Neural progenitor cell (in vitro differentiated cells): ENCODE results near the gene PDE9A. TPM values are rescaled to one million over a fixed set of nuclear protein-coding genes. Genes with fewer than 3 reads are reported as not detected.

ENCODE experiments used
- DNase-seq: peaks from one replicate; pipeline ENCODE4 v3.0.0-alpha.2; 2016; ENCODE audit warnings: low spot score
- H2AFZ ChIP-seq: fragments of 200-600 bp; sonication (generic); replicated peaks from 2 replicates; pipeline ENCODE4 v1.6.1; 2016; ENCODE audit warnings: antibody characterized with exemption
- H3F3A ChIP-seq: fragments of 200-600 bp; sonication (generic); 2 replicates; pipeline ENCODE4 v1.6.1; 2016; ENCODE audit warnings: antibody characterized with exemption, low read depth
- H3K27ac ChIP-seq: fragments of 200-600 bp; sonication (generic); 2 replicates; pipeline ENCODE4 v1.5.1; 2016; ENCODE audit warnings: mild to moderate bottlenecking
- H3K27me3 ChIP-seq: fragments of 200-600 bp; sonication (generic); 2 replicates; pipeline ENCODE4 v1.6.1; 2016; ENCODE audit warnings: mild to moderate bottlenecking, moderate library complexity
- H3K36me3 ChIP-seq: fragments of 200-600 bp; sonication (generic); 2 replicates; pipeline ENCODE4 v1.5.1; 2016
- H3K4me1 ChIP-seq: fragments of 200-600 bp; sonication (generic); 2 replicates; pipeline ENCODE4 v1.6.1; 2016; ENCODE audit warnings: mixed run types
- H3K4me2 ChIP-seq: fragments of 200-600 bp; sonication (generic); 2 replicates; pipeline ENCODE4 v1.6.1; 2016
- H3K4me3 ChIP-seq: fragments of 200-600 bp; sonication (generic); 2 replicates; pipeline ENCODE4 v1.5.1; 2016
- H3K79me2 ChIP-seq: fragments of 200-600 bp; sonication (generic); 2 replicates; pipeline ENCODE4 v1.6.1; 2016; ENCODE audit warnings: low read depth
- H3K9ac ChIP-seq: fragments of 200-600 bp; sonication (generic); 2 replicates; pipeline ENCODE4 v1.6.1; 2016
- H3K9me3 ChIP-seq: fragments of 200-600 bp; sonication (generic); 2 replicates; pipeline ENCODE4 v1.5.1; 2016; ENCODE audit warnings: low read depth
- H4K20me1 ChIP-seq: fragments of 200-600 bp; sonication (generic); 2 replicates; pipeline ENCODE4 v1.6.1; 2016; ENCODE audit warnings: low read depth
- H3K27ac Mint-ChIP-seq: 3 replicates; pipeline ENCODE4 v1.8.0; 2021; ENCODE audit warnings: mixed read lengths
- H3K27me3 Mint-ChIP-seq: 2 replicates; pipeline ENCODE4 v1.8.0; 2022; ENCODE audit warnings: low read depth, mild to moderate bottlenecking, inconsistent platforms, moderate library complexity, mixed read lengths; ENCODE audit not compliant: insufficient read depth
- H3K36me3 Mint-ChIP-seq: 3 replicates; pipeline ENCODE4 v1.8.0; 2021; ENCODE audit warnings: mixed read lengths
- H3K4me1 Mint-ChIP-seq: 3 replicates; pipeline ENCODE4 v1.8.0; 2021; ENCODE audit warnings: mixed read lengths
- H3K4me3 Mint-ChIP-seq: 3 replicates; pipeline ENCODE4 v1.8.0; 2021; ENCODE audit warnings: mild to moderate bottlenecking, moderate library complexity, mixed read lengths
- H3K9me3 Mint-ChIP-seq: 3 replicates; pipeline ENCODE4 v1.8.0; 2020; ENCODE audit warnings: mixed read lengths
- CTCF ChIP-seq: fragments of 200-600 bp; sonication (generic); IDR thresholded peaks from 2 replicates; pipeline ENCODE4 v1.5.1; 2017; ENCODE audit warnings: antibody characterized with exemption, mild to moderate bottlenecking
- EZH2 ChIP-seq: fragments of 200-600 bp; sonication (generic); IDR thresholded peaks from 2 replicates; pipeline ENCODE4 v1.6.1; 2017; ENCODE audit warnings: antibody characterized with exemption, mild to moderate bottlenecking, moderate library complexity
- EZH2phosphoT487 ChIP-seq: fragments of 200-600 bp; sonication (generic); IDR thresholded peaks from 2 replicates; pipeline ENCODE4 v1.6.1; 2017; ENCODE audit warnings: antibody characterized with exemption
- total RNA-seq: library from RNA; depleted of rRNA; stranded (reverse); fragments of >200 nt; gene quantifications from 2 replicates; pipeline ENCODE4 v1.2.3, GENCODE V29; 2015; ENCODE audit warnings: low replicate concordance

Gene PDE9A
- total RNA-seq, 1 donor from 2014 or later: 41.0 TPM

GRCh38 chr21:42658320-42659105 lies 5.1 kb downstream of the PDE9A start:
- Histone ChIP-seq H3K27ac (no peak overlapping the region), H3K79me2 (peaks cover 91% of the 10 kb centered on the region), H3K36me3 (no peaks in the 10 kb centered on the region), H4K20me1 (peaks cover 86% of the 10 kb centered on the region), H3F3A (peaks cover 21% of the 10 kb centered on the region), H3K9me3 (no peaks in the 10 kb centered on the region), H3K9ac (no peak overlapping the region), H2AFZ (no peak overlapping the region), H3K27me3 (no peaks in the 10 kb centered on the region), H3K4me3 (no peak overlapping the region), H3K4me2 (no peak overlapping the region), H3K4me1 (peaks cover 24% of the 10 kb centered on the region)
- H3K27ac Mint-ChIP-seq: no peak overlapping the region
- H3K4me1 Mint-ChIP-seq: peaks cover 31% of the 10 kb centered on the region
- H3K4me3 Mint-ChIP-seq: peak overlapping the region; percentile 59
- DNase-seq: no peak
- peaks cover 3% of the 10 kb centered on the region for H3K36me3 Mint-ChIP-seq
- H3K27me3 Mint-ChIP-seq: peaks cover 7% of the 10 kb centered on the region
- TF ChIP-seq EZH2phosphoT487 (no peak), CTCF (no peak), EZH2 (no peak)
- no peaks in the 10 kb centered on the region for H3K9me3 Mint-ChIP-seq

GRCh38 chr21:42659416-42660117 lies 6.1 kb downstream of the PDE9A start:
- Mint-ChIP-seq H3K36me3 (peaks cover 3% of the 10 kb centered on the region), H3K27ac (no peak overlapping the region), H3K27me3 (peaks cover 7% of the 10 kb centered on the region), H3K4me3 (no peak overlapping the region), H3K4me1 (peaks cover 29% of the 10 kb centered on the region), H3K9me3 (no peaks in the 10 kb centered on the region)
- Histone ChIP-seq H3K4me3 (no peak overlapping the region), H2AFZ (no peak overlapping the region), H3K36me3 (no peaks in the 10 kb centered on the region), H3K27me3 (no peaks in the 10 kb centered on the region), H3F3A (peaks cover 11% of the 10 kb centered on the region), H3K4me2 (no peak overlapping the region), H3K4me1 (peaks cover 24% of the 10 kb centered on the region), H3K9me3 (no peaks in the 10 kb centered on the region), H3K79me2 (peaks cover 90% of the 10 kb centered on the region), H4K20me1 (peaks cover 96% of the 10 kb centered on the region), H3K9ac (no peak overlapping the region), H3K27ac (no peak overlapping the region)
- DNase-seq: no peak
- TF ChIP-seq EZH2: no peak
- TF ChIP-seq CTCF: no peak
- no peak for TF ChIP-seq EZH2phosphoT487

- Histone ChIP-seq H3K9me3 (no peaks in the 10 kb centered on the region), H3F3A (peaks cover 9% of the 10 kb centered on the region), H3K27ac (no peak overlapping the region), H3K36me3 (no peaks in the 10 kb centered on the region), H3K4me1 (peaks cover 27% of the 10 kb centered on the region), H3K27me3 (no peaks in the 10 kb centered on the region), H2AFZ (no peak overlapping the region), H3K79me2 (peaks cover 90% of the 10 kb centered on the region), H3K9ac (no peak overlapping the region), H3K4me3 (no peak overlapping the region), H4K20me1 (peaks cover 96% of the 10 kb centered on the region), H3K4me2 (no peak overlapping the region)
- no peaks in the 10 kb centered on the region for H3K9me3 Mint-ChIP-seq
- H3K4me1 Mint-ChIP-seq: peaks cover 23% of the 10 kb centered on the region
- H3K4me3 Mint-ChIP-seq: no peak overlapping the region
- H3K27me3 Mint-ChIP-seq: peaks cover 6% of the 10 kb centered on the region
- no peak overlapping the region for H3K27ac Mint-ChIP-seq
- DNase-seq: no peak
- TF ChIP-seq EZH2phosphoT487 (no peak), EZH2 (no peak), CTCF (no peak)
- H3K36me3 Mint-ChIP-seq: peaks cover 5% of the 10 kb centered on the region
These were observed 6.7 kb downstream of the PDE9A start for GRCh38 chr21:42660118-42660470.
